Astrocyte of the cerebellum (primary cell): Measurements from ENCODE around the gene HIVEP1.

Source experiments
- DNase-seq: peaks from one replicate; pipeline ENCODE4 v3.0.0-alpha.2; 2011; ENCODE audit warnings: low read depth
- H3K4me3 ChIP-seq: 2 replicates; pipeline ENCODE4 v1.5.1; 2011; ENCODE audit warnings: mild to moderate bottlenecking, low read depth, low read length, moderate library complexity
- in situ Hi-C: cut with HindIII; loops from 2 replicates; pipeline ENCODE4 v1.10.0; 2017; ENCODE audit warnings: low sequenced_read_pairs
- TF ChIP-seq, protein P1 (sequence below): IDR thresholded peaks from 2 replicates; pipeline ENCODE4 v1.5.1; 2012; ENCODE audit warnings: low read length, low read depth, moderate library complexity, mild to moderate bottlenecking; ENCODE audit errors: missing control alignments

Gene HIVEP1

GRCh38 chr6:12047792-12048432, 35.8 kb downstream of the HIVEP1 start:
- in situ Hi-C loops = no loop called here
- no peak for DNase-seq
- TF ChIP-seq, protein P1, sequence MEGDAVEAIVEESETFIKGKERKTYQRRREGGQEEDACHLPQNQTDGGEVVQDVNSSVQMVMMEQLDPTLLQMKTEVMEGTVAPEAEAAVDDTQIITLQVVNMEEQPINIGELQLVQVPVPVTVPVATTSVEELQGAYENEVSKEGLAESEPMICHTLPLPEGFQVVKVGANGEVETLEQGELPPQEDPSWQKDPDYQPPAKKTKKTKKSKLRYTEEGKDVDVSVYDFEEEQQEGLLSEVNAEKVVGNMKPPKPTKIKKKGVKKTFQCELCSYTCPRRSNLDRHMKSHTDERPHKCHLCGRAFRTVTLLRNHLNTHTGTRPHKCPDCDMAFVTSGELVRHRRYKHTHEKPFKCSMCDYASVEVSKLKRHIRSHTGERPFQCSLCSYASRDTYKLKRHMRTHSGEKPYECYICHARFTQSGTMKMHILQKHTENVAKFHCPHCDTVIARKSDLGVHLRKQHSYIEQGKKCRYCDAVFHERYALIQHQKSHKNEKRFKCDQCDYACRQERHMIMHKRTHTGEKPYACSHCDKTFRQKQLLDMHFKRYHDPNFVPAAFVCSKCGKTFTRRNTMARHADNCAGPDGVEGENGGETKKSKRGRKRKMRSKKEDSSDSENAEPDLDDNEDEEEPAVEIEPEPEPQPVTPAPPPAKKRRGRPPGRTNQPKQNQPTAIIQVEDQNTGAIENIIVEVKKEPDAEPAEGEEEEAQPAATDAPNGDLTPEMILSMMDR = no peak
- H3K4me3 ChIP-seq = no peak overlapping the region

GRCh38 chr6:12048609-12049008, 36.5 kb downstream of the HIVEP1 start:
- no peak for DNase-seq
- TF ChIP-seq, protein P1 = no peak
- in situ Hi-C loops = no loop called here
- no peak overlapping the region for H3K4me3 ChIP-seq

- no peak overlapping the region for H3K4me3 ChIP-seq
- DNase-seq = no peak
Observed at GRCh38 chr6:12049165-12049564, 37.1 kb downstream of the HIVEP1 start.

GRCh38 chr6:12051861-12052368, 39.8 kb downstream of the HIVEP1 start:
- H3K4me3 ChIP-seq = no peak overlapping the region
- peak; percentile 49 for DNase-seq
- in situ Hi-C loops = no loop called here
- TF ChIP-seq, protein P1 = no peak

More at GRCh38 chr6:12049165-12049564, 37.1 kb downstream of the HIVEP1 start:
- TF ChIP-seq, protein P1 = no peak
- in situ Hi-C loops = no loop called here

GRCh38 chr6:12058172-12058961, 46.3 kb downstream of the HIVEP1 start:
- in situ Hi-C loops = no loop called here
- no peak overlapping the region for H3K4me3 ChIP-seq
- no peak for DNase-seq
- TF ChIP-seq, protein P1 = no peak

- in situ Hi-C loops = no loop called here
- peak; percentile 22 for DNase-seq
- TF ChIP-seq, protein P1 = no peak
- peak overlapping the region; percentile 6 for H3K4me3 ChIP-seq
Observed at GRCh38 chr6:12060780-12061609, 48.9 kb downstream of the HIVEP1 start.
